Activated B cell treated with CpG ODN at 0.5 μM for 24 hours (primary cell): ENCODE results near the gene TIMM10. TPM values are rescaled to one million over a fixed set of nuclear protein-coding genes. Genes with fewer than 3 reads are reported as not detected.

ENCODE experiments used
- ATAC-seq: fragments of 200-7000 bp; cut with Tn5 transposase; one replicate; pipeline ENCODE4 v1.10.0; 2021; ENCODE audit warnings: low read depth, mild to moderate bottlenecking, moderate library complexity
- CTCF ChIA-PET: fragments of 350-600 bp; sonication (Branson Sonifier 250); formaldehyde crosslinking; loops from one replicate; lab custom pipeline; 2021; ENCODE audit warnings: antibody characterized with exemption; lab: Charles Lee
- POLR2A ChIA-PET: fragments of 350-600 bp; sonication (Branson Sonifier 250); formaldehyde crosslinking; loops from one replicate; lab custom pipeline; 2021; ENCODE audit warnings: antibody characterized with exemption; lab: Charles Lee
- DNase-seq: peaks from one replicate; pipeline ENCODE4 v3.0.0; 2022
- H3K27ac Mint-ChIP-seq: one replicate; pipeline ENCODE4 v1.8.0; 2020; ENCODE audit warnings: mixed read lengths
- H3K27me3 Mint-ChIP-seq: one replicate; pipeline ENCODE4 v1.8.0; 2021; ENCODE audit warnings: mixed read lengths
- H3K36me3 Mint-ChIP-seq: one replicate; pipeline ENCODE4 v1.8.0; 2021; ENCODE audit warnings: low read depth, mixed read lengths
- H3K4me1 Mint-ChIP-seq: one replicate; pipeline ENCODE4 v1.8.0; 2021; ENCODE audit warnings: mixed read lengths
- H3K4me3 Mint-ChIP-seq: one replicate; pipeline ENCODE4 v1.8.0; 2020; ENCODE audit warnings: mild to moderate bottlenecking, mixed read lengths
- H3K9me3 Mint-ChIP-seq: one replicate; pipeline ENCODE4 v1.8.0; 2020; ENCODE audit warnings: mixed read lengths
- CTCF ChIP-seq: fragments of 200-600 bp; IDR thresholded peaks from one replicate; pipeline ENCODE4 v1.8.0; 2022; ENCODE audit warnings: antibody characterized with exemption, mild to moderate bottlenecking
- intact Hi-C: fragments of 100-400 bp; cut with micrococcal nuclease; formaldehyde crosslinking; loops from one replicate; pipeline ENCODE4 v1.15.1; 2024
- total RNA-seq: library from RNA; stranded (reverse); gene quantifications from 2 replicates; pipeline ENCODE4 v1.2.3, GENCODE V29; 2022

TIMM10 gene
- total RNA-seq, 1 donor from 2014 or later = 100 TPM

- Mint-ChIP-seq H3K4me3 (peak overlapping the region; percentile 50), H3K27ac (peak overlapping the region; percentile 30)
These were observed 46.3 kb downstream of the TIMM10 start for GRCh38 chr11:57484141-57484710.

GRCh38 chr11:57483562-57483918 is 47.0 kb downstream of the TIMM10 start:
- ChIA-PET POLR2A (interaction anchor here (0.8 to 1.9 kb wide), 6 partner anchors 10 to 158 kb away, joined by 3 to 22 read pairs (median 6); partner anchors contain the start of gene TNKS1BP1), CTCF (interaction anchor here (0.6 to 9.9 kb wide), 13 partner anchors 10 to 317 kb away, joined by 3 to 191 read pairs (median 4); partner anchors contain the start of gene RTN4RL2)
- H3K36me3 Mint-ChIP-seq = peaks cover 3% of the 10 kb centered on the region
- H3K4me1 Mint-ChIP-seq = peaks cover 51% of the 10 kb centered on the region
- no peak for DNase-seq
- no peak for TF ChIP-seq CTCF
- H3K27ac Mint-ChIP-seq = no peak overlapping the region
- H3K9me3 Mint-ChIP-seq = no peaks in the 10 kb centered on the region
- intact Hi-C loops = loop anchor here (1.0 to 5.0 kb wide), 7 partner anchors 26 to 314 kb away; partner anchors contain the start of gene UBE2L6
- H3K27me3 Mint-ChIP-seq = no peaks in the 10 kb centered on the region
- peak overlapping the region; percentile 70 for H3K4me3 Mint-ChIP-seq
- no peak for ATAC-seq

More at GRCh38 chr11:57484141-57484710, 46.3 kb downstream of the TIMM10 start:
- ChIA-PET CTCF (interaction anchor here (0.6 to 9.9 kb wide), 13 partner anchors 9 to 317 kb away, joined by 3 to 191 read pairs (median 4); partner anchors contain the start of gene RTN4RL2), POLR2A (interaction anchor here (0.6 to 1.9 kb wide), 10 partner anchors 9 to 171 kb away, joined by 3 to 22 read pairs (median 4); partner anchors contain the start of genes SSRP1 and TNKS1BP1)
- no peaks in the 10 kb centered on the region for H3K27me3 Mint-ChIP-seq
- TF ChIP-seq CTCF = no peak
- peaks cover 7% of the 10 kb centered on the region for H3K36me3 Mint-ChIP-seq
- H3K4me1 Mint-ChIP-seq = peaks cover 50% of the 10 kb centered on the region
- peak; percentile 38 for DNase-seq
- intact Hi-C loops = loop anchor here (1.0 to 5.0 kb wide), 6 partner anchors 8 to 313 kb away; no protein-coding TSS in a partner anchor
- ATAC-seq = peak; percentile 72
- H3K9me3 Mint-ChIP-seq = no peaks in the 10 kb centered on the region

GRCh38 chr11:57482782-57483561 is 47.6 kb downstream of the TIMM10 start:
- no peaks in the 10 kb centered on the region for H3K27me3 Mint-ChIP-seq
- intact Hi-C loops = loop anchor here (1.0 to 5.0 kb wide), 7 partner anchors 26 to 314 kb away; partner anchors contain the start of gene UBE2L6
- no peaks in the 10 kb centered on the region for H3K9me3 Mint-ChIP-seq
- peak; percentile 70 for DNase-seq
- peaks cover 51% of the 10 kb centered on the region for H3K4me1 Mint-ChIP-seq
- CTCF ChIA-PET = interaction anchor here (0.7 to 9.9 kb wide), 12 partner anchors 11 to 318 kb away, joined by 3 to 191 read pairs (median 4); partner anchors contain the start of gene RTN4RL2
- peak overlapping the region; percentile 79 for H3K4me3 Mint-ChIP-seq
- peaks cover 3% of the 10 kb centered on the region for H3K36me3 Mint-ChIP-seq
- H3K27ac Mint-ChIP-seq = no peak overlapping the region
- peak; percentile 74 for ATAC-seq
- TF ChIP-seq CTCF = no peak
- POLR2A ChIA-PET = interaction anchor here (0.6 to 1.9 kb wide), 8 partner anchors 23 to 155 kb away, joined by 3 to 22 read pairs (median 4); partner anchors contain the start of genes RTN4RL2 and TIMM10

- Mint-ChIP-seq H3K27ac (no peak overlapping the region), H3K36me3 (peaks cover 3% of the 10 kb centered on the region), H3K4me3 (peak overlapping the region; percentile 79), H3K27me3 (peaks cover 1% of the 10 kb centered on the region), H3K4me1 (peaks cover 51% of the 10 kb centered on the region), H3K9me3 (no peaks in the 10 kb centered on the region)
- POLR2A ChIA-PET = interaction anchor here (0.6 to 1.3 kb wide), 8 partner anchors 11 to 188 kb away, joined by 3 to 11 read pairs (median 4); partner anchors contain the start of genes RTN4RL2 and TIMM10
- CTCF ChIA-PET = interaction anchor here (0.9 to 9.9 kb wide), 7 partner anchors 11 to 137 kb away, joined by 3 to 191 read pairs (median 5); partner anchors contain the start of gene RTN4RL2
- intact Hi-C loops = loop anchor here (2.0 to 5.0 kb wide), 5 partner anchors 45 to 315 kb away; partner anchors contain the start of gene UBE2L6
- TF ChIP-seq CTCF = no peak
- DNase-seq = no peak
- no peak for ATAC-seq
These were observed 48.4 kb downstream of the TIMM10 start for GRCh38 chr11:57481915-57482781.
